ENCODE results near the gene GPR158.

Gene GPR158

GRCh38 chr10:25384618-25385017 is 209.8 kb downstream of the GPR158 start:
- H3K27me3 ChIP-seq (ENCODE audit: insufficient read depth, low read length, poor library complexity, severe bottlenecking): no peaks in the 10 kb centered on the region

GRCh38 chr10:25388188-25388861 is 213.5 kb downstream of the GPR158 start:
- Histone ChIP-seq H3K27me3 (ENCODE audit: insufficient read depth, low read length, poor library complexity, severe bottlenecking) (no peaks in the 10 kb centered on the region), H3K9me2 (replicated peaks; ENCODE audit: low read depth, low read length) (no peaks in the 10 kb centered on the region), H3K9me3 (ENCODE audit: insufficient read depth, low read depth, low read length) (peaks cover 6% of the 10 kb centered on the region; the same call in 1 of the 2 replicates), H3K79me2 (ENCODE audit: insufficient read depth, low read length) (no peaks in the 10 kb centered on the region), H3K9ac (ENCODE audit: low read depth, low read length, poor library complexity, severe bottlenecking) (no peak overlapping the region), H3K4me1 (ENCODE audit: insufficient read depth, low read length, poor library complexity, severe bottlenecking) (no peaks in the 10 kb centered on the region), H3F3A (ENCODE audit: low read depth) (no peaks in the 10 kb centered on the region), H4K20me1 (ENCODE audit: insufficient read depth, low read length, poor library complexity, severe bottlenecking) (no peaks in the 10 kb centered on the region), H3K4me2 (ENCODE audit: low read depth, low read length, poor library complexity, severe bottlenecking) (no peak overlapping the region), H2AFZ (ENCODE audit: low read length) (no peak overlapping the region), H3K4me3 (ENCODE audit: low read length, poor library complexity, severe bottlenecking) (no peak overlapping the region), H3K36me3 (ENCODE audit: insufficient read depth, low read length) (no peaks in the 10 kb centered on the region)
- TF ChIP-seq CTCF (conservative IDR thresholded peaks at IDR 0.05; ENCODE audit: low read length) (no peak), EZH2phosphoT487 (IDR thresholded peaks at IDR 0.05; ENCODE audit: borderline replicate concordance) (no peak)

More at GRCh38 chr10:25384618-25385017, 209.8 kb downstream of the GPR158 start:
- H4K20me1 ChIP-seq (ENCODE audit: insufficient read depth, low read length, poor library complexity, severe bottlenecking): no peaks in the 10 kb centered on the region
- peaks cover 6% of the 10 kb centered on the region; the same call in 1 of the 2 replicates for H3K9me3 ChIP-seq (ENCODE audit: insufficient read depth, low read depth, low read length)
- no peak for TF ChIP-seq CTCF (conservative IDR thresholded peaks at IDR 0.05; ENCODE audit: low read length)
- no peak for TF ChIP-seq EZH2phosphoT487 (IDR thresholded peaks at IDR 0.05; ENCODE audit: borderline replicate concordance)
- H2AFZ ChIP-seq (ENCODE audit: low read length): no peak overlapping the region
- H3K36me3 ChIP-seq (ENCODE audit: insufficient read depth, low read length): no peaks in the 10 kb centered on the region
- no peak overlapping the region for H3K4me2 ChIP-seq (ENCODE audit: low read depth, low read length, poor library complexity, severe bottlenecking)
- H3K9me2 ChIP-seq (replicated peaks; ENCODE audit: low read depth, low read length): no peaks in the 10 kb centered on the region
- no peak overlapping the region for H3K4me3 ChIP-seq (ENCODE audit: low read length, poor library complexity, severe bottlenecking)
- H3K79me2 ChIP-seq (ENCODE audit: insufficient read depth, low read length): no peaks in the 10 kb centered on the region
- H3K4me1 ChIP-seq (ENCODE audit: insufficient read depth, low read length, poor library complexity, severe bottlenecking): no peaks in the 10 kb centered on the region
- no peak overlapping the region for H3K9ac ChIP-seq (ENCODE audit: low read depth, low read length, poor library complexity, severe bottlenecking)
- no peaks in the 10 kb centered on the region for H3F3A ChIP-seq (ENCODE audit: low read depth)

GRCh38 chr10:25388862-25389206 is 214.0 kb downstream of the GPR158 start:
- Histone ChIP-seq H3K4me1 (ENCODE audit: insufficient read depth, low read length, poor library complexity, severe bottlenecking) (no peaks in the 10 kb centered on the region), H2AFZ (ENCODE audit: low read length) (no peak overlapping the region), H3K36me3 (ENCODE audit: insufficient read depth, low read length) (no peaks in the 10 kb centered on the region), H3K27me3 (ENCODE audit: insufficient read depth, low read length, poor library complexity, severe bottlenecking) (no peaks in the 10 kb centered on the region), H3K9me3 (ENCODE audit: insufficient read depth, low read depth, low read length) (peaks cover 6% of the 10 kb centered on the region; the same call in 1 of the 2 replicates), H3F3A (ENCODE audit: low read depth) (no peaks in the 10 kb centered on the region), H3K79me2 (ENCODE audit: insufficient read depth, low read length) (no peaks in the 10 kb centered on the region), H3K4me2 (ENCODE audit: low read depth, low read length, poor library complexity, severe bottlenecking) (no peak overlapping the region), H4K20me1 (ENCODE audit: insufficient read depth, low read length, poor library complexity, severe bottlenecking) (no peaks in the 10 kb centered on the region), H3K9ac (ENCODE audit: low read depth, low read length, poor library complexity, severe bottlenecking) (no peak overlapping the region), H3K4me3 (ENCODE audit: low read length, poor library complexity, severe bottlenecking) (no peak overlapping the region), H3K9me2 (replicated peaks; ENCODE audit: low read depth, low read length) (no peaks in the 10 kb centered on the region)
- TF ChIP-seq EZH2phosphoT487 (IDR thresholded peaks at IDR 0.05; ENCODE audit: borderline replicate concordance) (no peak), CTCF (conservative IDR thresholded peaks at IDR 0.05; ENCODE audit: low read length) (no peak)
